A549 (cell line): Measurements from ENCODE around the gene DOCK10.
"Not testable (repeated sequence)": the region's sequence is repeated elsewhere in the genome, so short reads cannot be mapped to it uniquely, and the experiment has no call there.

Experiments
- CTCF ChIP-seq: fragments of >200 bp; sonication (Bioruptor Twin); formaldehyde crosslinking; IDR thresholded peaks from 3 replicates; pipeline ENCODE4 v1.5.1; 2016
- ELK1 ChIP-seq: fragments of 150-350 bp; IDR thresholded peaks from 2 replicates; pipeline ENCODE4 v1.6.1; 2014; ENCODE audit warnings: low read depth, mild to moderate bottlenecking, low read length
- ESRRA ChIP-seq: fragments of 150-350 bp; IDR thresholded peaks from 2 replicates; pipeline ENCODE4 v1.6.1; 2014; ENCODE audit warnings: mild to moderate bottlenecking, low read length, borderline replicate concordance
- KDM5A ChIP-seq: fragments of 200-600 bp; sonication (generic); IDR thresholded peaks from 2 replicates; pipeline ENCODE4 v1.6.1; 2016; ENCODE audit warnings: antibody characterized with exemption, mild to moderate bottlenecking
- MAX ChIP-seq: IDR thresholded peaks from 2 replicates; pipeline ENCODE4 v1.6.1; 2012
- NFE2L2 ChIP-seq: fragments of 150-350 bp; conservative IDR thresholded peaks from 2 replicates; pipeline ENCODE4 v1.6.1; 2014; ENCODE audit warnings: low read length
- NPAS2 ChIP-seq: fragments of 250-450 bp; sonication (Bioruptor Pico); IDR thresholded peaks from 2 replicates; pipeline ENCODE4 v1.8.0; 2022; ENCODE audit warnings: mild to moderate bottlenecking, moderate library complexity, borderline replicate concordance
- RAD21 ChIP-seq, 2 experiments: fragments of >200 bp in 1 of 2; sonication (Bioruptor Twin) in 1 of 2; formaldehyde crosslinking in 1 of 2; IDR thresholded peaks in 1 of 2; conservative IDR thresholded peaks in 1 of 2; 2 replicates in 1 of 2; 3 replicates in 1 of 2; pipeline ENCODE4 v1.6.1; 2012 to 2018; ENCODE audit warnings: inconsistent platforms in 1 of 2
- RARB ChIP-seq: fragments of 250-450 bp; sonication (Bioruptor Pico); IDR thresholded peaks from 2 replicates; pipeline ENCODE4 v1.8.0; 2021; ENCODE audit warnings: mild to moderate bottlenecking, moderate library complexity
- RCOR1 ChIP-seq: fragments of 150-350 bp; IDR thresholded peaks from 2 replicates; pipeline ENCODE4 v1.6.1; 2014; ENCODE audit warnings: antibody characterized with exemption, low read length, low read depth
- REST ChIP-seq: fragments of 200-600 bp; sonication (generic); IDR thresholded peaks from 2 replicates; pipeline ENCODE4 v1.6.1; 2016; ENCODE audit warnings: antibody characterized with exemption, mild to moderate bottlenecking, moderate library complexity
- RNF2 ChIP-seq: fragments of 200-600 bp; sonication (generic); IDR thresholded peaks from 2 replicates; pipeline ENCODE4 v1.6.1; 2016; ENCODE audit warnings: low read depth, mild to moderate bottlenecking, antibody characterized with exemption, moderate library complexity, borderline replicate concordance
- ZFP36 ChIP-seq: fragments of 450-650 bp; IDR thresholded peaks from 2 replicates; pipeline ENCODE4 v1.6.1; 2014; ENCODE audit warnings: borderline replicate concordance; ENCODE audit not compliant: partially characterized antibody

GRCh38 chr2:225047502-225047901 is 5.2 kb upstream of the DOCK10 start:
- TF ChIP-seq ZFP36; RARB (CRISPR knock-in tag); RAD21 (conservative IDR thresholded peaks at IDR 0.05 in 1 of 2, IDR thresholded peaks at IDR 0.05 in 1 of 2); REST; CTCF; RNF2; MAX; NPAS2 (CRISPR knock-in tag); ELK1; ESRRA; RCOR1; NFE2L2; KDM5A: not testable (repeated sequence)
